Testis (tissue), 3 donors: Measurements from ENCODE around the gene PTN. TPM values are rescaled to one million over a fixed set of nuclear protein-coding genes. Genes with fewer than 3 reads are reported as not detected.

Experiments
- DNase-seq: peaks from one replicate; pipeline ENCODE4 v3.0.0-alpha.2; 2019
- H3K27ac ChIP-seq, 2 donors: fragments of 200-600 bp; sonication (generic); one replicate each; pipeline ENCODE4 v1.5.1; 2019
- H3K27me3 ChIP-seq: fragments of 200-600 bp; sonication (generic); one replicate; pipeline ENCODE4 v1.5.1; 2019
- H3K36me3 ChIP-seq: fragments of 200-600 bp; sonication (generic); one replicate; pipeline ENCODE4 v1.5.1; 2017; ENCODE audit warnings: low read depth; ENCODE audit errors: missing control alignments
- H3K4me1 ChIP-seq: fragments of 200-600 bp; sonication (generic); one replicate; pipeline ENCODE4 v1.5.1; 2019
- H3K4me3 ChIP-seq, 2 donors: fragments of 200-600 bp; sonication (generic); one replicate each; pipeline ENCODE4 v1.5.1; 2017 to 2019
- H3K9me3 ChIP-seq: fragments of 200-600 bp; sonication (generic); one replicate; pipeline ENCODE4 v1.5.1; 2017
- POLR2A ChIP-seq: fragments of 450-650 bp; IDR thresholded peaks from one replicate; pipeline ENCODE4 v1.6.1; 2017; ENCODE audit warnings: antibody characterized with exemption, mild to moderate bottlenecking, moderate library complexity
- WGBS, 2 donors: methylation state at CpG; one replicate each; pipeline ENCODE4 v1.1.5; 2018; 5-methylcytosine and 5-hydroxymethylcytosine counted together
- intact Hi-C: fragments of 100-400 bp; cut with DNase I; formaldehyde crosslinking; loops from one replicate; pipeline ENCODE4 v1.15.1; 2023; ENCODE audit warnings: low total_unique reads
- polyA plus RNA-seq: library from polyadenylated mRNA; stranded (reverse); fragments of 350-450 nt; fragmentation: Illumina TruSeq; extraction: RNeasy Lipid Tissue Mini Kit (QIAGEN cat#74804); gene quantifications from one replicate; pipeline ENCODE4 v1.2.3, GENCODE V29; 2014; ENCODE audit warnings: low read depth, low replicate concordance; ENCODE audit not compliant: insufficient read depth
- total RNA-seq, 2 donors: library from RNA; depleted of rRNA; stranded (reverse); fragments of >200 nt; gene quantifications; one replicate each; pipeline ENCODE4 v1.2.3, GENCODE V29; 2016
- TF ChIP-seq, protein P1 (sequence below), 3 experiments: fragments of 450-650 bp in 2 of 3; fragments of 200-600 bp in 1 of 3; sonication (generic) in 1 of 3; IDR thresholded peaks; one replicate each; pipeline ENCODE4 v1.5.1; 2016 to 2019; ENCODE audit warnings: antibody characterized with exemption in 3 of 3, mild to moderate bottlenecking in 2 of 3, moderate library complexity in 1 of 3

Gene PTN
- total and polyA plus RNA-seq, 3 donors from 2014 or later = 55.8 to 131 (median 80.7) TPM

DNA sequence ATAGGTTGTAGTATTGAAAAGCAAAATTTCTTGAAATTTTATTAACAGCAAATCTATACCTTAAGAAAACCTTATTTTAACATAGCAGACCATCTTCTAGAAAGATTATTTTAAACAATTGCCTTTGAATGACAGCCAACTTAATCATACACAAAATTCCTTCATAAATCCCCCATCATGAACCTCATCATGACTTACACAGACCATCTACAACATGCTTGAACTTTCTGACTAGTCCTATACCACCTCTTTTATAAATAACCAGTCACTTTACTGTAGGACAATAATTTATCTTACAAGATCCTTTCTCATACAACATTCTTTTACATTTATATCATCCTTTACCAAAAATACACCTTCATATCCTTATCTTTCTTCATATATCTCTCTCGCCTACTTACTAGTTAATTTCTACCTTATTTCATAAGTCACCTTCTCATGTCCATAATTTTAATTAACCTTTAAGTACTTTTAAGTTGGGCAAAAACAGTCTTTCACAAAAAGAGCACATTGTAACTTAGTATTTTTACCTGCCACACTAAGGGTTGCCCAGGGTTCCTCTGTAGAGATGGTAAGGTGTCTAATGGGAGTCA is 16.6 kb upstream of the PTN start:
- TF ChIP-seq, protein P1, sequence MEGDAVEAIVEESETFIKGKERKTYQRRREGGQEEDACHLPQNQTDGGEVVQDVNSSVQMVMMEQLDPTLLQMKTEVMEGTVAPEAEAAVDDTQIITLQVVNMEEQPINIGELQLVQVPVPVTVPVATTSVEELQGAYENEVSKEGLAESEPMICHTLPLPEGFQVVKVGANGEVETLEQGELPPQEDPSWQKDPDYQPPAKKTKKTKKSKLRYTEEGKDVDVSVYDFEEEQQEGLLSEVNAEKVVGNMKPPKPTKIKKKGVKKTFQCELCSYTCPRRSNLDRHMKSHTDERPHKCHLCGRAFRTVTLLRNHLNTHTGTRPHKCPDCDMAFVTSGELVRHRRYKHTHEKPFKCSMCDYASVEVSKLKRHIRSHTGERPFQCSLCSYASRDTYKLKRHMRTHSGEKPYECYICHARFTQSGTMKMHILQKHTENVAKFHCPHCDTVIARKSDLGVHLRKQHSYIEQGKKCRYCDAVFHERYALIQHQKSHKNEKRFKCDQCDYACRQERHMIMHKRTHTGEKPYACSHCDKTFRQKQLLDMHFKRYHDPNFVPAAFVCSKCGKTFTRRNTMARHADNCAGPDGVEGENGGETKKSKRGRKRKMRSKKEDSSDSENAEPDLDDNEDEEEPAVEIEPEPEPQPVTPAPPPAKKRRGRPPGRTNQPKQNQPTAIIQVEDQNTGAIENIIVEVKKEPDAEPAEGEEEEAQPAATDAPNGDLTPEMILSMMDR (IDR thresholded peaks at IDR 0.05) = no peak
- TF ChIP-seq POLR2A = no peak
- intact Hi-C loops = no loop called here
- Histone ChIP-seq H3K27ac (no peak overlapping the region), H3K4me3 (no peak overlapping the region), H3K4me1 (no peaks in the 10 kb centered on the region), H3K36me3 (no peaks in the 10 kb centered on the region), H3K27me3 (no peaks in the 10 kb centered on the region), H3K9me3 (no peaks in the 10 kb centered on the region)
- no peak for DNase-seq
- WGBS, 2 donors = 29 to 44% methylated on average over 1 of the region's 1 CpG

DNA sequence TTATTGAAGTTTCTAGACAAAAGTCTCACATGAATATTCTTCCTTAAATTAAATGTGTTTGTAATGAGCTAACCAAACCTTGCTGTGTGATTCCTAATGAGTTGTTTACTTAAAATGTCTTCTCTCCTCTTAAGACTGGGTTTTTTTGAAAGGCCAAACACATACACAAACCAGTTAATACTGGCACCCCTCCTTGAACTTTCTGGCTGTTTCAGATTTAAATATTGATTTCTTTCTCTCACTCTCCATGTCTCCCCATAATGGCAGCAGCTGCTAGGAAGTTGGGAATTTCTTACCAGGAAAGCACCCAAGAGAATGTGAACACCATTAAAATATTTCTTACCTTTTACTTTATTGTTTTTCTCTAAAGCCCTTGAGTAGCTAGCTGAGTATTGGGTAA is 11.4 kb upstream of the PTN start:
- H3K27ac ChIP-seq = no peak overlapping the region
- no peaks in the 10 kb centered on the region for H3K36me3 ChIP-seq
- no peaks in the 10 kb centered on the region for H3K9me3 ChIP-seq
- no peak for TF ChIP-seq POLR2A
- TF ChIP-seq, protein P1 (IDR thresholded peaks at IDR 0.05) = no peak
- DNase-seq = no peak
- H3K4me1 ChIP-seq = no peaks in the 10 kb centered on the region
- intact Hi-C loops = no loop called here
- no peak overlapping the region for H3K4me3 ChIP-seq
- H3K27me3 ChIP-seq = no peaks in the 10 kb centered on the region

DNA sequence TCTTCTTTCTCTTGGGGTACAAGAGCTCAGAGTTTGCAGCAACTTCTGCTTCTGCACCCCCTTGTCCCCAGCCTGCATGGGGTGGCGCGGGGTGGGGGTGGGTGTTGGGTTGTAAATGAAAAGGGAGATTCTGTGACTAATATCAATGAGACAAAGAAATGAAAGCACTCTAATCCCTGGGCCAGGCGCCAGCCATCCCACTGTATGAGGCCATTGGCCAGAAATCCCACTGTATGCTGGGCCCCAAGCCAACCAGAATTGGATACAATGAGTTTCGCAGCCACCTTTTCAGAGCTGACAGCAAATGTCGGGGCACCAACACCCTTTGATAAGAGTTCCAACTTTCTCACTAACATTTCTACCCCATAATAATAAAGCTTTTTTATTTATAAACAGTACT is 10.9 kb upstream of the PTN start:
- H3K9me3 ChIP-seq = no peaks in the 10 kb centered on the region
- no peaks in the 10 kb centered on the region for H3K4me1 ChIP-seq
- peak; percentile 88 for DNase-seq
- H3K27me3 ChIP-seq = no peaks in the 10 kb centered on the region
- H3K4me3 ChIP-seq = no peak overlapping the region
- 47 to 53% methylated on average over 5 of the region's 5 CpGs for WGBS, 2 donors
- H3K27ac ChIP-seq = no peak overlapping the region
- H3K36me3 ChIP-seq = no peaks in the 10 kb centered on the region
- TF ChIP-seq, protein P1 (IDR thresholded peaks at IDR 0.05) = no peak
- no peak for TF ChIP-seq POLR2A
- intact Hi-C loops = no loop called here

DNA sequence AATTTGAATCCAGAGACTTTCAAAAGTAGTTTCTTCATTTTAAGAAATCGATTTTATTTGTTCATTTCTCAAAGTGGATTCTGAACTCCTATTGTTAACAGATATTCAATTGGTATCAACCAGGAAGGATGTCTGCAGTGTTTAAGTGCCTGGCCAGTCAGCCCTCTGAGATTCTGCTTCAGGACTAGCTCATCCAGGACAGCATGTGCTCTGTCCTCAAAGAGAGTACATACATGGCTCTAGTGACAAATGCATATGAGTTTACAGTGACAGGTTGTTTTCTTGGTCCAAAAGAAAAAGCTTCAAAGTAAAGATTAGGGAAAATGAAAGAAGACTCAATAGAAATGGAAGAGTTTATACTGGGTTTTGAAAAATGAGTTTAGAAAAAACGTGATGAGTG is 8.4 kb upstream of the PTN start:
- WGBS, 2 donors = 72 to 73% methylated on average over 2 of the region's 2 CpGs

More for the DNA sequence above, 8.4 kb upstream of the PTN start:
- no peaks in the 10 kb centered on the region for H3K4me1 ChIP-seq
- H3K27me3 ChIP-seq = no peaks in the 10 kb centered on the region
- peak; percentile 24 for DNase-seq
- no peak overlapping the region for H3K27ac ChIP-seq
- no peaks in the 10 kb centered on the region for H3K9me3 ChIP-seq
- TF ChIP-seq, protein P1 (IDR thresholded peaks at IDR 0.05) = no peak
- TF ChIP-seq POLR2A = no peak
- no peaks in the 10 kb centered on the region for H3K36me3 ChIP-seq
- intact Hi-C loops = no loop called here
- no peak overlapping the region for H3K4me3 ChIP-seq
